Activated naive CD4-positive, alpha-beta T cell treated with anti-CD3 and anti-CD28 coated beads, Interleukin-2, amount 10 ng/mL, durations not matched to agents 5 hours and 36 hours (primary cell): Measurements from ENCODE around the gene CST8. TPM values are rescaled to one million over a fixed set of nuclear protein-coding genes. Genes with fewer than 3 reads are reported as not detected.

Source experiments
- total RNA-seq, 2 experiments: library from RNA; stranded (reverse); gene quantifications; one replicate each; pipeline ENCODE4 v1.2.3, GENCODE V29; 2021

Gene CST8, protein sequence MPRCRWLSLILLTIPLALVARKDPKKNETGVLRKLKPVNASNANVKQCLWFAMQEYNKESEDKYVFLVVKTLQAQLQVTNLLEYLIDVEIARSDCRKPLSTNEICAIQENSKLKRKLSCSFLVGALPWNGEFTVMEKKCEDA
- not detected for total RNA-seq

DNA sequence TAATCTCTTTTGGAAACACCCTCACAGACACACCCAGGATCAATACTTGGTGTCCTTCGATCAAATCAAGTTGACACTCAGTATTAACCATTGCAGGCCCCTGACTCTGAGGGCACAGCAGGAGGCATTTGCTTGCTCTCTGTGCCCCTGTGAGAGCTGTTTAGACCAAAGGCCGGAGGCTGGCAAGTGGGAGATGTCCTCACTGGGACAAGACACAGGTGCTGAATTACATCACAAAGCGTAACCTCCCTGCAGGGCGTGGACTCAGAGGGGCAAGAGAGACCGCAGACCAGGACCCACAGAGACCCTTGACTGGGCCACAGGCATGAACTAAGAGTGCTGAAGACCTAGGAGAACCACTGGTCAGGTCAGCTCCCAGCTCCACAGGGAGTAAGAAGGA is at the start of gene CST8:
Gene CST8, plus strand, starts transcription at position 301 of the 400 bp plus-strand sequence. CDS start 551 bp downstream, outside the sequence.

DNA sequence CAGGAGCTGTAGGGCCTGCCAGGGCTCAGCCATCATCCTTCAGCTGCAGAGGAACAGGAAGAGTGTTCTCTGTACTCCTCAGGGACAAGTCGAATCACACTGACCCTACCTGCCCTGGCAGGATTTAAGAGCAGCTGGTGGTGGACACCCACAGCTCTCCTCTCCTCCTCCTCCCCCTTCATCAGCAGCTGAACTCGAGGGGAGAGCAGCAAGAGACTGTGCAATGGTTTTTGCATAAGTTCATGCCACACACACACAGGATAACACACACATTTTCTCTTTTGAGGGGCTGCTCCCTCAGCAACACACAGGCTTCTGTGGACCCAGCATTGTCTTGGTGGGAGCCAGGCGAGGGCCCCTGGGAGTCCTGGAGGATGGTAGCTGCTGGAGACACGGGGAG is 38.1 kb upstream of the CST8 start, which contains the start of gene CST11:
Gene CST11, minus strand, starts transcription at position 101 of the 400 bp plus-strand sequence. Its CDS starts 65 bp downstream, at position 36.

Other genes with a start within 250 kb of the CST8 start
- gene NXT1, start 140.3 kb upstream of the CST8 start, total RNA-seq: 10 to 100 TPM; 26.1 to 26.4 TPM
- 10 to 100 TPM; 10.4 to 10.9 TPM for gene GZF1, start 128.9 kb upstream of the CST8 start, total RNA-seq
- gene NAPB, start 69.6 kb upstream of the CST8 start, total RNA-seq: 10 to 100 TPM; 14.1 to 18.9 TPM
- gene CSTL1, start 51.4 kb upstream of the CST8 start, total RNA-seq: not detected
- not detected for gene CST11, start 38.2 kb upstream of the CST8 start, total RNA-seq
- gene CST9L, start 77.4 kb downstream of the CST8 start, total RNA-seq: not detected
- gene CST9, start 114.8 kb downstream of the CST8 start, total RNA-seq: not detected
- gene CST3, start 146.8 kb downstream of the CST8 start, total RNA-seq: under 1 TPM; 0.48 TPM
- not detected for gene CST4, start 197.9 kb downstream of the CST8 start, total RNA-seq